HG03565 (cell line): ENCODE results near the gene PTGIS.
A peak's percentile ranks its signal among the peaks of the same experiment; 100 is the strongest.
"Not testable (repeated sequence)": the region's sequence is repeated elsewhere in the genome, so short reads cannot be mapped to it uniquely, and the experiment has no call there.

Source experiments
- ATAC-seq: cut with Tn5 transposase; IDR thresholded peaks from one replicate; pipeline ENCODE4 v1.9.1; 2021; ENCODE audit warnings: mild to moderate bottlenecking, moderate library complexity; ENCODE audit not compliant: unreplicated experiment

PTGIS gene

DNA sequence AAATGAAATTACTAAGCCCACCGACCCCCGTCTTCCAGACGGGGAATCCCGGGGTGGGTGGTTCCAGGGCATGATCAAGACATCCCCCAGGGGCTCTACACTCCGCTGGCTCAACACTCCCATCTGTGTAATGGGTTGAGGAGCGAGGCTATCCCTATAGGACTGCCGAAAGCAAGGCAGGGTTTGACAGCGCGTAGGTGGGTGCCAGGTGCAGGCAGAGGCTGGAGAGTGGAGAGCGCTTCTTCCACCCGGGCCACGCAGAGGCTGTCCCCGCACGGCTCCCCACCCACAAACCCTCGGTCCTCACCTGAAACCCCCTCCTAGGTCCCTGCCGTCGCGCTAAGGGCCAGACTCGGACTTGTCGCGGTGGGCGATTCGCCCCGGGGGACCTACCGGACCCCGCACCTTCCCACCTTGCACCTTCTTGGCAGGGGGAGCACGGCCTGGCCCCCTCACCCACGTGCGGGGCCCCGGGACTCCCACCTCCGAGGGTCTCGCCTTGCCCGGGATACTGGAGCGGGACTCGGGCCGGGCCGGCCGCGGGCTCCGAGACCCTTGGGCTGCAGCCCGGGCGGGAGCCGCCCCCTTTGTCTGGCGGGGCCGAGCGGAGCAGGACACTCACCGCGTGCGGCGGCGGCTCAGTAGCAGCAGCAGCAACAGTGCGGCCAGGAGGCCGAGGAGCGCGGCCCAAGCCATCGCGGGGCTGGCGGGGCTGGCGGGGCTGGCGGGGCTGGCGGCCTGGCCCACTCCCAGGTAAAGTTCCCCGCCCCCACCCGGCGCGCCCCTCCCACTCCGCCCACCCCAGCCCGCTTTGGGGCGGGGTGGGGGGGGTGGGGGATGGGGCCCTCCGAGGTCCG lies at the start of gene PTGIS:
PTGIS (minus strand) TSS at position 717 of the 857 bp plus-strand sequence; CDS start at position 696, 21 bp downstream.
- no peak for ATAC-seq

DNA sequence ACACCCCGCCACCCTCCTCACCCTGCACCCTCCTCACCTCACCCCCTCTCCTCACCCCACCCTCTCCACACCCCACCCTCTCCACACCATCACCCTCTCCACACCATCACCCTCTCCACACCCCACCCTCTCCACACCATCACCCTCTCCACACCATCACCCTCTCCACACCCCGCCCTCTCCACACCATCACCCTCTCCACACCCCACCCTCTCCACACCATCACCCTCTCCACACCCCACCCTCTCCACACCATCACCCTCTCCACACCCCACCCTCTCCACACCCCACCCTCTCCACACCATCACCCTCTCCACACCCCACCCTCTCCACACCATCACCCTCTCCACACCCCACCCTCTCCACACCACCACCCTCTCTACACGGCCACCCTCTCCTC lies 49.5 kb upstream of the PTGIS start:
- ATAC-seq, result not testable (repeated sequence)

DNA sequence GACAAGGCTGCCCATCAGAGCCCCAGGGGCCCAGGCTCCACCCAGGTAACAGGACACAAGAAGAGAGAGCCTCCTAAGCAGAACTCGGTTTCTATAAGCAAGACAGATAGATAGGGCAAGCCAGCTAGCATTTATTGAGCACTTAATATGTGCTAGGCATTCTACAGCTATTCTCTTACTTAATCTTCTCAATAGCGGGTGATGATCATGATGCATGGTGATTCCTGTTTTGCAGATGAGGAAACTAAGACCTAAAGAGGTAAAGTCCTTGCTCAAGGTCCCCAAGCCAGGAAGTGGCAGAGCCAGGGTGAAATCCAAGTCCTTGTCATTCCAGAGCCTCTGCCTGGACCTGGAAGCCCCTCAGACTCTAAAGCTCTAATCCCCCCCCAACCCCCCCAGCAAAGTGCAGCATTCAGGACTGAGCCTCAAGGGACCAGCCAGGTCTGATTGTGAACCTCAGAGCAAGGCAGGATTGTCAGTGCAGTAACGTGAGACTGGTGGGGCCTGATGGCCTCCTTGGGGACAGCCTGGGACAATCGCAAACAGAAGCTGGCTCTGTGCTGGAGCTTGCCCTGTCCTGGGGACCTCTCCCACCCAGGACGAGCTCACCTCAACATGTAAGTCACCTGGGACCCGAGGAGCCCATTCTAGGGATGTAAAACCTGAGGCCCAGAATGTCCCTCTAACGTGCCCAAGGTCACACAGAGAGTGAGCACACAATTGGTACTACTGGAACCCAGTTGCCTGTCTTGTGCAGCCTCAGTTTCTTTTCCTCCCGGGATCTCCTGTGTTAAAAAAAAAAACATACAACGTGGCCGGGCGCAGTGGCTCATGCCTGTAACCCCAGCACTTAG lies 48.4 kb upstream of the PTGIS start:
- no peak for ATAC-seq

DNA sequence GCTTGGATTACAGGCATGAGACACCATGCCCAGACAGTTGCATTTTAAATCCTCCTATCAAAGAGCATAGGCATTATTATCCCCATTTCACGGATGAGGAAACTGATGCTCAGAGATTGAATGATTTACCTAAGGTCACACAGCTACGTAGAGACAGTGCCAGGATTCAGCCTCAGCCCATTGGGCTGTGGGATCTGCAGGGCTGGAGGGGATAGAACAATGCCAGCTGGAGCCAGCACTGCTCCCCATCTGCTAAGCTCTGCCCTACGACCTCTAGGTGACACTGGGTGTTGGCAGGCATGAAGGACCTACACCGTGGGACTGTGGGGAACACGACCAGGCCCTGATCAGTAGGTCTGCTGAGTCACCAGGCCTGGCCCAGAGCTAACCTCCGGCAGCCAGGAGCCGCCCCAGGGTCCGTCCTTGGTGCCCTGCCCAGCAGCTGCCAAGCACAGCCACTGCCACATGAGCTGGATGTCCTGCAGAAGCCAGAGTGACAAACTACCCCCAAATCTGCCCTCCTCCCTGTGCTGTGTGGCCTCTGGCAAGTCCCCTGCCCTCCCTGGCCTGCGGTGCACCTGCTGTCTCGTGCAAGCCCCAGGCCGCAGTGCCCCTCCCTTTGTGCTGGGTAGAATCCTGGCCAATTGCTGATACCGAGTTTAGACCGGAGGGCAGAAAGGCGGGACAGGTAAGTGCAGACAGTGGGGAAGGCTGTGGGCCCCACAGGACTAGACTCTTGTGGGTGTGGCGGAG lies 47.6 kb upstream of the PTGIS start:
- no peak for ATAC-seq

DNA sequence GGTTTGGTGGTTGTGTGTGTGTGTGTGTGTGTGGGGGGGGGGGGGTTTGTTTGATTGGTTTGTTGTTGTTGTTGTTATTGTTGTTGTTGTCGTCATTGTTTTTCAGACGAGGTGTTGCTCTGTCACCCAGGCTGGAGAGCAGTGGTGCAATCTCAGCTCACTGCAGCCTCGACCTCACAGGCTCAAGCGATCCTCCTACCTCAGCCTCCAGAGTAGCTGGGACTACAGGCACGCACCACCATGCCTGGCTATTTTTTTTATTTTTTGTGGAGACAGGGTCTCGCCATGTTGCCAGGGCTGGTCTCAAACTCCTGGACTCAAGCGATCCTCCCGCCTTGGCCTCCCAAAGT lies 47.1 kb upstream of the PTGIS start:
- ATAC-seq, result not testable (repeated sequence)

DNA sequence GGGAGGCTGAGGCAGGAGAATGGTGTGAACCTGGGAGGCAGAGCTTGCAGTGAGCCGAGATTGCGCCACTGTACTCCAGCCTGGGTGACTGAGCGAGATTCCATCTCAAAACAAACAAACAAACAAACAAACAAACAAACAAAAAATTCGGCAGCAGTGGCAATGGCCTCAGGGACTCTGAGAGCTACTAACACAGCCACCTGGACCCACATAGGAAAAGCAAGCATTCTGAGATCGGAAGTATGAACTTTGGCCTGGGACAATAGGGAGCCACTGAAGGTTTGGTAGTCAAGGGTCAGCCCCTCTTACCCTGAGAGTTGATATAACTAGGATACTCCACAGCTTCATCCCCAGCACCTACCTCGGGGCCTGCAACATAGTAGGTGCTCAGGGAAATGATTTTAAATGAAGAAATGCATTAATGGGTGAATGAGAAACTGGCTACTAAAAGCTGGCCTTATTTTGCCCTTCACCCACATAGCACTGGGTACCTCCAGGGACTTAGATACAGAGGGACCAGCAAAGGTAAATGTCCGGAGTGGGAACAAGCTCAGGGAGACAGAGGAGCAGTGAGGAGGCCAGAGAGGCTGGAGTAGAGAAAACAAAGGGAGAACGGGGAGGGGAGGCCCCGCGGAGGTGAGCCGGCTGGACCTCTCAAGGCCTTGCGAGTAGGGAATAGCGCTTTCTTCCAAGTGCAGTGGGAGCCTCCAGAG lies 46.6 kb upstream of the PTGIS start:
- no peak for ATAC-seq

DNA sequence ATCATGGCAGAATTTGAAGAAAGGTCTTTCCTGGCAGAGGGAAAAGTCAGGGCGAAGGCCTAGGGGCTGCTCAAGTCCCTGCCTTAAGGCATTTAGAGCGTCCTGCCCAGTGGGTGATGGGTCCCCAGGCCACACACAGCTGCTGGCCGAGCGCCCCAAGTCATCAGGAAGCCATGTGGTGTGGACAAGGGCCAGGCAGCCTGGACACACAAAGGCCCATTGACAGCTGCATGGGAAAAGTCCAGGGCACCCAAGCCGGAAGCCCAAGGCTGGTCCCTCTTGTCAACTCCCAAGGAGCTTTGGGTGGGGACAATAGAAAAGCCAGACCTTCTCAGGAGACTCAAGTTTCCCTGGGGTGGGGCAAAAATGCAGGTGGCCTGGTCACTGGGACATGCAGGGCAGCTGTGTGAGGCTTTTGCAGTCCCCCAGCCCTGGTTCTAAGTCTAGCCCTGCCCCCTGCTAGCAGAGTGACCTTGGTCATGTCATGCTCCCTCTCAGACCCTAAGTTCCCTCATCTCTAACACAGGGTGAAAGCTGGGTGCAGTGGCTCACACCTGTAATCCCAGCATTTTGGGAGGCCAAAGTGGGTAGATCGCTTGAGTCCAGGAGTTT lies 44.3 kb upstream of the PTGIS start:
- no peak for ATAC-seq

DNA sequence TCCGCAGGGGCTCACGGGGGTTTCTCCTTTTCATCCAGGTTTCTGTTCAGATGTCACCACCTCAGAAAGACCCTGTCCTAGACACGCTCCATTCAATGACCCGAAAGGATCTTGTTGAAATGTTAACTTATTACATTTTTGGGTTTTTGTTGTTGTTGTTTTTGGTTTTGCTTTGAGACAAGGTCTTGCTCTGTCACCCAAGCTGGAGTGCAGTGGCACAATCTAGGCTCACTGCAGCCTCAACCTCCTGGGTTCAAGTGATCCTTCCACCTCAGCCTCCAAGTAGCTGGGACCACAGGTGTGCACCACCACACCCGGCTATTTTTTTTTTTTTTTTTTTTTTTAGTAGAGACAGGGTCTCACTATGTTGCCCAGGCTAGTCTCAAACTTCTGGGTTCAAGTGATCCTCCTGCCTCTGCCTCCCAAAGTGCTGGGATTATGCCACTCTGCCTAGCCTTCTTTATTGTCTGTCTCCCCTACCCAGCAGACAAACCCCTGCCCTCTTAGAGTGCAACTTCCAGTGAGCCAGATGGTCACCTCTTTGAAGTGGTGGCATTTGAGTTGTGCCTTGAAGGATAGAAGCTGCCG lies 43.7 kb upstream of the PTGIS start:
- ATAC-seq, result not testable (repeated sequence)

DNA sequence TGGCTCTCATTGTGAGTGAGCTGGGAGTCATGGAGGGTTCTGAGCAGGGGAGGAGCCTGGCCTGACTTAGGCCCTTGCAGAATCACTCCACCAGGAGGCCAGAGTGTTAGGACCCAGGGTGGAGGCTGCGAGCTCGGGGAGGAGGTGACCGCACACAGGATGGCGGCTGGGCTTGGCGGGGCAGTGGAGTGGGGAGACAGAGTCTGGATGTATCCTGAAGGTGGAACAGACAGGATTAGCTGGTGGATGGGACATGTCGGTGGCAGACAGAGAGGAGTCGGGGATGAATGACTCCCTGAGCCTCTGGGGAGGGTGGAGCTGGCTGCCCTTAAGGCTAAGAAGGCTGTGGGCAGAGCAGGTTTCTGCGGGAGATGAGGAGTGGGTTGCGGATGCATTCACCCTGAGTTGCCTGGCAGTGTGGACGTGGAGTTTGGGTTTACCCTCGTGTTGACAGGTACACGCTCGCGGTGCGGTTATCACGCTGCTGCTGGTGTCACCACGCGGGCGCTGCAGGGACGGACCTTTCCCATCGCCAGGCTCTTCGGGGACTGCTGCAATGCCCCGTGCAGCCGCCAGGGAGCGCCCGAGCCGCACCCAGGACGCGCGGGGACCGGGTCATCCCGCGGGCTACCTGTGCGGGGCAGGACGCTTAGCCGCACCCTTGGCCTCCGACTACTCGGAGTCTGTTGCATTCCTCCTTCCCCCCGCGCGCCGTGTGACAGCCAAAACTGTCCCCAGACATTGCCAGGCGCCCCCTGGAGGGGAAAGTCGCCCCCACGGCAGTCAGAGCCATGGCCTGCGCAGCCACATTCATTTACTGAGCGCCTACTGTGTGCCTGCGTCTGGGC lies 43.0 kb upstream of the PTGIS start:
- ATAC-seq, result peak; percentile 42

DNA sequence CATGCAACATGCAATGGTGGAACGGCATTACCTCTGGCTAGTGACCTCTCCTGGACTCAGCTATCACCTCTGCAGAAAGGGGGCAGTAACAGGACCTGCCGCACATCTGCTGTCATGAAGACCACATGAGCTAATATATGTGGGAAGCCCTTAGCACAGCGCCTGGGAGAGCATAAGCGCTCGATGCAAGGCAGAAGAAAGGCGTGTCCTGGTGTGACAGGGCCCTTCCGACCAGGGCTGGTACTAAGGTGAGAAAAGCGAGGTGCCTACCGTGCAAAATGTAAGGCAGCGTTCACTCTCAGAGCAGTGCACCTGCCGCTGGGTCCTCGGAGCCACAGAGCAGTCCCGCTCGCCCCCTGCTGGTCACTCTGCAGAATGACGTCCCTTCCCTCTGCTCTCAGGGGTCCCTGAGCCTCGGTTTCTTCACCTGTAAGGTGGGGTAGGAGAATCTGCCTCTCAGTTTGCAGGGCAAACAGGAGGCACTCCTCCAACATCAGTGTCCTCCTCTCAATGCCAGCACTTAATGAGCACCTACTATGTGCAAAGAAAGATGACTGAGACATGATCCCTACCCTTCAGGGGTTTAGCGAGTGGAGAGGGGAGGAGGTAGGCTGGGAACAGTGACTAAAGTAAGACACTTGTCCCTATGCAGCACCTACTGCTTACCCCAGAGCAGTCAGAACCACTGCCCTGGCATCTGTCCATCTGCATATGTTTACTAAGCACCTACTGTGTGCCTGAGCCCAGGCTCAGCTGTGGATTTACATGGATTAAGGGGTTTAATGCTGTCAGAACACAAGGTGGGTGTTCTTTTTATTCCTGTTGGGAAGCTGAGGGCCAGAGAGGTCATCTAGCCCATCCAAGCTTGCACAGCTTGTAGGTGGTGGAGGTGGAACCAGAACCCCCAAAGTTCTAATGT lies 41.1 kb upstream of the PTGIS start:
- ATAC-seq, result peak; percentile 50

DNA sequence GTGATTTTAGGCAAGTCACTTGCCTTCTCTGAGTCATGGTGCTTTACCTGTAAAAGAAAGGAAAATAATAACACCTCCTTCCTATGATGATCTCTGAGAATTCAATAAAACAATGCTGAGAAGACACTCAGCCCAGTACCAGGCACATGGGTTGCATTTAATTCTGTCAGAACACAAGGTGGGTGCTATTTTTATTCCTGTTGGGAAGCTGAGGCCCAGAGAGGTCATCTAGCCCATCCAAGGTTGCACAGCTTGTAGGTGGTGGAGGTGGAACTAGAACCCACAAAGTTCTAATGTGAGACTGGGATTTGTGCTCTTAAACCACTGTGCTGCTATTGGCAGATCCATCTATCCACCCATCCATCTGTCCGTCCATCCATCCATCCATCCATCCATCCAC lies 39.6 kb upstream of the PTGIS start:
- ATAC-seq, result no peak

DNA sequence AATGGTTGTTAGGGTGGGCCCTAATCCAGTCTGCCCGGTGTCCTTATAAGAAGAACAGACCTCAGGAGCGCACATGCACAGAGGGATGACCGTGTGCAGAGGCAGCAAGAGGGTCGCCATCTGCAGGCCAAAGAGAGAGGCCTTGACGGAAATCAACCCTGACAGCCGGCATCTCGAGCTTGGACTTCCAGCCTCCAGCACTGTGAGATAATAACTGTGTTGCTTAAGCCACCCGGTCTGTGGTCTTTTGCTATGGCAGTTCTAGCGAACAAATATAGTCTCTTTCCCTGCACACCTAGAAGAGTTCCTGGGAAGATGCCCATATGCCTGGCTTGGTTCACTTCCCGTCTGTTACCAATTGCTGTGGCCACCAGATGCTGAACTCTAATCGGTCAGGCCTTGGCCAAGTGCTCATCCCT lies 35.3 kb upstream of the PTGIS start:
- ATAC-seq, result no peak

DNA sequence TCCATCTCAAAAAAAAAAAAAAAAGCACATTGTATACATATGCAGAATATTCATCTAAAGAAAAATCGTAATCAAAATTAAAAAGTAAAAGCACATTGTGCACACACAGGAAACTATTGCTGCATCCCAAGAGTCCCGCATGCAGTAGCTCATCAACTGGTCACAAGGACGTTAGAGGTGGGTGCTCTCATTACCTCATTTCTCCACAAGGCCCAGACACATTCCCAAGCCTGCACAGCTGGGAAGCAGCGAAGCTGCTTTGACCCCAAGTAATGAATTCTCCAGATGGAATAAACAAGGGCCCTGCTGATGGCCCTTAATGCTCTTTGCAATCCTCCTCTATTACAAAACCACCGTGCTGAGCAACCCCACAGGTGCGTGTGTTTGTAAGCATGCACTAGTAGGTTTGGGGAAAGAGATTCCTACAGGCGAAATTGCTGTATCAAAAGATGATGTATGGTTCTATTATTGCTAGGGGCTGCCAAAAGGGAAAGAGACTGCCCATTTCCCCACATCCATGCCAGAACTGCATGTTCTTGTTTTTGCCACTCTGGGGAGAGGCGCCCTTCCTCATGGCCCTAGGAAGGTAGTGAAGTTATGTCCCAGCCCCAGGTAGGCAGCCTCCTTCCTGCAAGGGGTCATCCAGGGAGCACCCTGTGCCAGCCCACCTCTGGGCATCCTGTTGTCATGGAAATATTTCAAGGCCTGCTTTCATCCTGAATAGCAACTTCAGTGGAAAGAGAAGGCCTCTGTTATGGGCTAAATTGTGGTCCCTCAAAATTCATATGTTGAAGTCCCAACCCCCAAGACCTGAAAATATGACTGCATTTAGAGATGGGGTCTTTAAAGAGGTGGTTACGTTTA lies 34.6 kb upstream of the PTGIS start:
- ATAC-seq, result no peak

DNA sequence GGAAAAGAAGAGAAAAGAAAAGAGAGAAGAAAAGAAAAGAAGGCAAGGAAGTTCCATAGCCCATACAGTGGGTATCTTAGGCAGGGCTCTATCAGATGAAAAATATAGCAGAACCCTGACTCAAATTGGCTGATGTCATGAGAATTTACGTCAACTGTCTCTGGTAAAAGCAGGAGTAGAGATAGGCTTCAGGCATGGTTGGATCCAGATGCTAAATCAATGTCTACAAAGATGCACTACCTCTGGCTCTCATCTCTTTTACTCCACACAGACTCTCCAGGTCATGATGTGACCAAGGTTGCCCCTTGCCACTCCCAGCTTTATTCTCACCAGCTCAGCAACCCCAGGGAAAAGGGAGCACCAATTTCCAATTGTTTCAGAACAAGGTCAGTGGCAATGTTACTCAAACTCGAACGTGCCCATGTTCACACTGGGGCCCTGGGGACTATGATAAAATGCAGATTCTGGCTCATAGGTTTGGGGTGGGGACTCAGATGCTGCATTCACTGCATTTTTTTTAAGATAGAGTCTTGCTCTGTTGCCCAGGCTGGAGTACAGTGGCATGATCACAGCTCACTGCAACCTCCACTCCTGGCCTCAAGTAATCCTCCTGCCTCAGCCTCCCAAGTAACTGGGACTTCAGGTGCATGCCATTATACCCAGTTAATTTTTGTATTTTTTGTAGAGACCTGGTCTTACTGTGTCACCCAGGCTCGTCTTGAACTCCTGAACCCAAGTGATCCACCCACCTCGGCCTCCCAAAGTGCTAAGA lies 33.4 kb upstream of the PTGIS start:
- no peak for ATAC-seq

DNA sequence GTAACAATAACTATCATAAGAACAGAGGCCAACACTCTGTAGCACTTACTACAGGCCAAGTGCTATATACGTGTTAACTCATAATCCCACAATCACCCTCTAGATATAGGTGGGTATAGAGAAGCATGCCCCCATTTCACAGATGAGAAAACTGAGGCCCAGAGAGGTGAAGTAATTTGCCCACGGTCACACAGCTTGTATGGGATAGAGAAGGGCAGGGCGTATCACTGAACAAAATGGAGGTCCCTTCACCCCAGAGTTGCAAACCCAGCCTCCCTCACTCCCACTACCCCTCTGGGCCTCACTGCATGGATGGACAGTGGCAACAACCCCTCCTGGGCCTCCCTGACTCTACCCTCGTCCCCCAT lies 31.8 kb upstream of the PTGIS start:
- no peak for ATAC-seq

DNA sequence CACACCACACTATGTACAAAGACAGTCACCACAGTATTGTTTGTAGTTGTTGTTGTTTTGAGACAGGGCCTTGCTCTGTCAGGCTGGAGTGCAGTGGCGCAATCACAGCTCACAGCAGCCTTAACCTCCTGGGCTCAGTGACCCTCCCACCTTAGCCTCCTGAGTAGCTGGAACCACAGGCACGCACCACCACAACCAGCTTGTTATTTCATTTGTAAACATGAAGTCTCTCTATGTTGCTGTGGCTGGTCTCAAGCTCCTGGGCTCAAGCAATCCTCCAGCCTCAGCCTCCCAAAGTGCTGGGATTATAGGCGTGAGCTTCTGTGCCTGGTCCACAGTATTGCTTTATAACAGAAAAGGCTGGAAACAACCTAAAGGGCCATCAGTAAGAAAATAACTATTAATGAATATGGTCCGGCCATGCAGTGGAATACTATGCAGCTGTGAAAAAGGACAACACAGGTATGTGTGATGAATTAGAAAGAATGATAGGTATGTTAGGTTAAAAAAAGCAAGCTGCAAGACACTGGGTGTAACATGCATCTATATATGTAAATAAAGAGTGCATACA lies 30.0 kb upstream of the PTGIS start:
- ATAC-seq, result no peak
